Mesendoderm (in vitro differentiated cells): Measurements from ENCODE around the gene THAP7.

Experiments
- DNase-seq: peaks from one replicate; pipeline ENCODE4 v3.0.0; 2013
- H2AK5ac ChIP-seq: 2 replicates; pipeline ENCODE4 v1.6.1; 2013; ENCODE audit warnings: low read length, inconsistent platforms
- H2BK120ac ChIP-seq: 2 replicates; pipeline ENCODE4 v1.6.1; 2013; ENCODE audit warnings: low read depth, mild to moderate bottlenecking, low read length, moderate library complexity, mixed read lengths
- H2BK15ac ChIP-seq: replicated peaks from 2 replicates; pipeline ENCODE4 v1.6.1; 2013; ENCODE audit warnings: low read depth, mild to moderate bottlenecking, moderate library complexity
- H2BK5ac ChIP-seq: 2 replicates; pipeline ENCODE4 v1.6.1; 2013; ENCODE audit warnings: low read length, inconsistent platforms
- H3K18ac ChIP-seq: 2 replicates; pipeline ENCODE4 v1.6.1; 2013; ENCODE audit warnings: mild to moderate bottlenecking, low read length, mixed read lengths
- H3K23ac ChIP-seq: one replicate; pipeline ENCODE4 v1.6.1; 2013; ENCODE audit warnings: low read length
- H3K27ac ChIP-seq: 2 replicates; pipeline ENCODE4 v1.5.1; 2013; ENCODE audit warnings: low read depth, mild to moderate bottlenecking, inconsistent platforms, low read length, moderate library complexity
- H3K27me3 ChIP-seq: 2 replicates; pipeline ENCODE4 v1.6.1; 2013; ENCODE audit warnings: low read length, control low read depth, mild to moderate bottlenecking, inconsistent platforms; ENCODE audit not compliant: insufficient read depth, poor library complexity
- H3K36me3 ChIP-seq: 2 replicates; pipeline ENCODE4 v1.6.1; 2013; ENCODE audit warnings: low read length, inconsistent platforms; ENCODE audit not compliant: control insufficient read depth, insufficient read depth
- H3K4ac ChIP-seq: one replicate; pipeline ENCODE4 v1.6.1; 2013; ENCODE audit warnings: low read depth, mild to moderate bottlenecking, low read length, moderate library complexity
- H3K4me1 ChIP-seq: 2 replicates; pipeline ENCODE4 v1.6.1; 2013; ENCODE audit warnings: low read depth, low read length, inconsistent platforms; ENCODE audit not compliant: control insufficient read depth
- H3K4me2 ChIP-seq: 2 replicates; pipeline ENCODE4 v1.6.1; 2013; ENCODE audit warnings: low read length
- H3K4me3 ChIP-seq: 2 replicates; pipeline ENCODE4 v1.5.1; 2013; ENCODE audit warnings: mild to moderate bottlenecking, low read length
- H3K56ac ChIP-seq: one replicate; pipeline ENCODE4 v1.6.1; 2013; ENCODE audit warnings: low read length
- H3K79me1 ChIP-seq: 2 replicates; pipeline ENCODE4 v1.6.1; 2013; ENCODE audit warnings: low read length, inconsistent platforms
- H3K79me2 ChIP-seq: 2 replicates; pipeline ENCODE4 v1.6.1; 2013; ENCODE audit warnings: mild to moderate bottlenecking, low read length; ENCODE audit not compliant: control insufficient read depth, insufficient read depth
- H3K9ac ChIP-seq: 2 replicates; pipeline ENCODE4 v1.6.1; 2013; ENCODE audit warnings: low read length, inconsistent platforms
- H4K5ac ChIP-seq: one replicate; pipeline ENCODE4 v1.6.1; 2013; ENCODE audit warnings: low read length
- H4K8ac ChIP-seq: one replicate; pipeline ENCODE4 v1.6.1; 2013; ENCODE audit warnings: low read depth, mild to moderate bottlenecking, control low read depth, low read length, moderate library complexity
- WGBS: extraction: QIAGEN DNeasy Blood & Tissue Kit; methylation state at CpG from one replicate; pipeline ENCODE4 v1.1.7; 2013; ENCODE audit warnings: low lambda C conversion rate, missing lambda C conversion rate; ENCODE audit not compliant: insufficient coverage; ENCODE audit errors: extremely low coverage; 5-methylcytosine and 5-hydroxymethylcytosine counted together

Gene THAP7

GRCh38 chr22:20964799-20965103 is 37.2 kb downstream of the THAP7 start:
- no peak overlapping the region for H3K56ac ChIP-seq
- H4K8ac ChIP-seq = no peak overlapping the region
- no peaks in the 10 kb centered on the region for H3K36me3 ChIP-seq
- no peaks in the 10 kb centered on the region for H3K79me2 ChIP-seq
- no peak overlapping the region for H3K9ac ChIP-seq
- whole genome bisulfite sequencing = no CpG with 5 or more reads among the region's 28 CpGs
- H3K4me3 ChIP-seq = no peak overlapping the region
- H3K18ac ChIP-seq = no peak overlapping the region
- no peak for DNase-seq
- no peak overlapping the region for H2BK15ac ChIP-seq
- H3K79me1 ChIP-seq = no peaks in the 10 kb centered on the region
- H2AK5ac ChIP-seq = no peak overlapping the region
- H2BK5ac ChIP-seq = no peak overlapping the region
- H3K4me1 ChIP-seq = peaks cover 2% of the 10 kb centered on the region
- no peak overlapping the region for H2BK120ac ChIP-seq
- H4K5ac ChIP-seq = no peak overlapping the region
- peaks cover 12% of the 10 kb centered on the region for H3K27me3 ChIP-seq
- H3K27ac ChIP-seq = no peak overlapping the region
- H3K4ac ChIP-seq = no peak overlapping the region
- H3K23ac ChIP-seq = no peak overlapping the region
- H3K4me2 ChIP-seq = no peak overlapping the region

GRCh38 chr22:20964090-20964798 is 37.7 kb downstream of the THAP7 start:
- Histone ChIP-seq H3K56ac (no peak overlapping the region), H4K5ac (no peak overlapping the region), H3K79me2 (no peaks in the 10 kb centered on the region), H2AK5ac (no peak overlapping the region), H3K4me2 (no peak overlapping the region), H2BK15ac (no peak overlapping the region), H3K4ac (no peak overlapping the region), H3K79me1 (no peaks in the 10 kb centered on the region), H3K23ac (no peak overlapping the region), H3K18ac (no peak overlapping the region), H2BK120ac (no peak overlapping the region), H3K36me3 (no peaks in the 10 kb centered on the region), H2BK5ac (no peak overlapping the region), H3K27me3 (peaks cover 12% of the 10 kb centered on the region), H4K8ac (no peak overlapping the region), H3K27ac (no peak overlapping the region), H3K9ac (no peak overlapping the region), H3K4me3 (no peak overlapping the region), H3K4me1 (peaks cover 2% of the 10 kb centered on the region)
- no peak for DNase-seq
- no CpG with 5 or more reads among the region's 6 CpGs for WGBS

GRCh38 chr22:20963201-20964052 is 38.5 kb downstream of the THAP7 start:
- Histone ChIP-seq H3K36me3 (no peaks in the 10 kb centered on the region), H3K4me1 (peaks cover 2% of the 10 kb centered on the region), H2AK5ac (no peak overlapping the region), H3K4me3 (no peak overlapping the region), H3K4me2 (no peak overlapping the region), H2BK120ac (no peak overlapping the region), H3K4ac (no peak overlapping the region), H4K8ac (no peak overlapping the region), H3K27ac (no peak overlapping the region), H4K5ac (no peak overlapping the region), H3K23ac (no peak overlapping the region), H3K27me3 (peaks cover 12% of the 10 kb centered on the region), H3K79me2 (no peaks in the 10 kb centered on the region), H3K9ac (no peak overlapping the region), H3K18ac (no peak overlapping the region), H3K79me1 (no peaks in the 10 kb centered on the region), H2BK15ac (no peak overlapping the region), H2BK5ac (no peak overlapping the region), H3K56ac (no peak overlapping the region)
- WGBS = no CpG with 5 or more reads among the region's 7 CpGs
- DNase-seq = no peak

GRCh38 chr22:20962491-20962945 is 39.4 kb downstream of the THAP7 start:
- no peak overlapping the region for H3K4me3 ChIP-seq
- H3K56ac ChIP-seq = no peak overlapping the region
- H4K5ac ChIP-seq = no peak overlapping the region
- no peak overlapping the region for H3K4me2 ChIP-seq
- DNase-seq = no peak
- no peaks in the 10 kb centered on the region for H3K79me1 ChIP-seq
- no peak overlapping the region for H3K4ac ChIP-seq
- peaks cover under 1% of the 10 kb centered on the region for H3K4me1 ChIP-seq
- H2BK120ac ChIP-seq = no peak overlapping the region
- no peak overlapping the region for H2BK15ac ChIP-seq
- H3K36me3 ChIP-seq = no peaks in the 10 kb centered on the region
- no peak overlapping the region for H2BK5ac ChIP-seq
- H3K79me2 ChIP-seq = no peaks in the 10 kb centered on the region
- no peak overlapping the region for H3K27ac ChIP-seq
- H2AK5ac ChIP-seq = no peak overlapping the region
- no peak overlapping the region for H3K18ac ChIP-seq
- H3K23ac ChIP-seq = no peak overlapping the region
- no peak overlapping the region for H3K9ac ChIP-seq
- no CpG with 5 or more reads among the region's 6 CpGs for WGBS
- H4K8ac ChIP-seq = no peak overlapping the region
- peaks cover 12% of the 10 kb centered on the region for H3K27me3 ChIP-seq

GRCh38 chr22:20960609-20961008 is 41.3 kb downstream of the THAP7 start:
- Histone ChIP-seq H3K4me1 (peaks cover 2% of the 10 kb centered on the region), H2BK15ac (no peak overlapping the region), H3K27ac (no peak overlapping the region), H3K56ac (no peak overlapping the region), H2BK5ac (no peak overlapping the region), H2BK120ac (no peak overlapping the region), H3K27me3 (peaks cover 12% of the 10 kb centered on the region), H3K4ac (no peak overlapping the region), H4K8ac (no peak overlapping the region), H3K23ac (no peak overlapping the region), H3K36me3 (no peaks in the 10 kb centered on the region), H3K4me3 (no peak overlapping the region), H3K79me1 (no peaks in the 10 kb centered on the region), H3K79me2 (no peaks in the 10 kb centered on the region), H3K9ac (no peak overlapping the region), H3K4me2 (no peak overlapping the region), H3K18ac (no peak overlapping the region), H2AK5ac (no peak overlapping the region), H4K5ac (no peak overlapping the region)
- no CpG with 5 or more reads among the region's 4 CpGs for WGBS
- no peak for DNase-seq
